Measurements from ENCODE around the gene CLMP. TPM values are rescaled to one million over a fixed set of nuclear protein-coding genes. Genes with fewer than 3 reads are reported as not detected.
A peak's percentile ranks its signal among the peaks of the same experiment; 100 is the strongest.

Gene CLMP
- total RNA-seq, 3 donors from 2014 or later = 4.7 to 84.9 (median 11.0) TPM

- ATAC-seq (no peak), DNase-seq (no peak)
- H3K9me3 ChIP-seq = no peaks in the 10 kb centered on the region
- TF ChIP-seq, protein P1, sequence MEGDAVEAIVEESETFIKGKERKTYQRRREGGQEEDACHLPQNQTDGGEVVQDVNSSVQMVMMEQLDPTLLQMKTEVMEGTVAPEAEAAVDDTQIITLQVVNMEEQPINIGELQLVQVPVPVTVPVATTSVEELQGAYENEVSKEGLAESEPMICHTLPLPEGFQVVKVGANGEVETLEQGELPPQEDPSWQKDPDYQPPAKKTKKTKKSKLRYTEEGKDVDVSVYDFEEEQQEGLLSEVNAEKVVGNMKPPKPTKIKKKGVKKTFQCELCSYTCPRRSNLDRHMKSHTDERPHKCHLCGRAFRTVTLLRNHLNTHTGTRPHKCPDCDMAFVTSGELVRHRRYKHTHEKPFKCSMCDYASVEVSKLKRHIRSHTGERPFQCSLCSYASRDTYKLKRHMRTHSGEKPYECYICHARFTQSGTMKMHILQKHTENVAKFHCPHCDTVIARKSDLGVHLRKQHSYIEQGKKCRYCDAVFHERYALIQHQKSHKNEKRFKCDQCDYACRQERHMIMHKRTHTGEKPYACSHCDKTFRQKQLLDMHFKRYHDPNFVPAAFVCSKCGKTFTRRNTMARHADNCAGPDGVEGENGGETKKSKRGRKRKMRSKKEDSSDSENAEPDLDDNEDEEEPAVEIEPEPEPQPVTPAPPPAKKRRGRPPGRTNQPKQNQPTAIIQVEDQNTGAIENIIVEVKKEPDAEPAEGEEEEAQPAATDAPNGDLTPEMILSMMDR (IDR thresholded peaks at IDR 0.05) = no peak
- H3K4me3 ChIP-seq = no peak overlapping the region
- H3K4me1 ChIP-seq (ENCODE audit: low read depth) = peaks cover 4% of the 10 kb centered on the region
- intact Hi-C loops (cut with DNase I, micrococcal nuclease) = no loop called here
- H3K36me3 ChIP-seq (ENCODE audit: low read depth) = no peaks in the 10 kb centered on the region
These were observed 87.0 kb downstream of the CLMP start for GRCh38 chr11:123107945-123108495.

- no peaks in the 10 kb centered on the region for H3K4me1 ChIP-seq (ENCODE audit: low read depth)
- no peak for ATAC-seq
- intact Hi-C loops (cut with DNase I, micrococcal nuclease) = no loop called here
These were observed 90.4 kb downstream of the CLMP start for GRCh38 chr11:123104697-123105096.

DNA sequence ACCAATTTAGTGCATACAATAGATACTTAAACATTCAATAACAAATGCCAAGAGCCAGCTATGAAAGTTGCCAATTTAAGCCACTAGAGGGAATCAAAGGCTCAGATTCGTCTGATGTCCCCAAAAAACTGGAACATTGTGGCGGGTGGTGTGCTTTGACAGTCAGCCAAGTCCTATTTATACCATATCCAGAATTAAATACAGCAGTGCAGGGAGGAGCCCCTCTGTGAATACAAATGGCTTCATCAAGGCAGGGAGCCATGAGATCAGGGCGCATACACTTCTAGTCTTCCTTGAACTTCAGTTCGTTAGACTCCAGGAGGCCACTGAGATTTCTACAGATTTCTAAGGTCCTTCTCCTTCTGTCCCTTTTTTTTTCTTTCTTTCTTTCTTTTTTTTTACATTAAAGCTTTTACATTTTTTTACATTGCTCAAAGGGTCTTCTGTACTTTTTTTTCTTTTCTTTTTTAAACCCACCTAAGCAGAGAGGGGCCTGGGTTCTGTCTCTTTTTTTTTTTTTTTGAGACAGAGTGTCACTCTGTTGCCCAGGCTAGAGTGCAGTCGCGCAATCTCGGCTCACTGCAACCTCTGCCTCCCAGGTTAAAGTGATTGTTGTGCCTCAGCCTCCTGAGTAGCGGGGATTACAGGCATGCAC lies 91.6 kb downstream of the CLMP start:
- Histone ChIP-seq H3K4me3 (no peak overlapping the region), H3K4me1 (ENCODE audit: low read depth) (no peaks in the 10 kb centered on the region), H3K36me3 (ENCODE audit: low read depth) (no peaks in the 10 kb centered on the region), H3K9me3 (no peaks in the 10 kb centered on the region)
- TF ChIP-seq, protein P1 (IDR thresholded peaks at IDR 0.05) = no peak
- ATAC-seq (peak; percentile 54), DNase-seq (peak in 1 of 3 donors; percentile 54)
- intact Hi-C loops (cut with DNase I, micrococcal nuclease) = no loop called here

More at GRCh38 chr11:123104697-123105096, 90.4 kb downstream of the CLMP start:
- Histone ChIP-seq H3K36me3 (ENCODE audit: low read depth) (no peaks in the 10 kb centered on the region), H3K9me3 (no peaks in the 10 kb centered on the region), H3K4me3 (no peak overlapping the region)
- TF ChIP-seq, protein P1 (IDR thresholded peaks at IDR 0.05) = no peak
- no peak for DNase-seq

DNA sequence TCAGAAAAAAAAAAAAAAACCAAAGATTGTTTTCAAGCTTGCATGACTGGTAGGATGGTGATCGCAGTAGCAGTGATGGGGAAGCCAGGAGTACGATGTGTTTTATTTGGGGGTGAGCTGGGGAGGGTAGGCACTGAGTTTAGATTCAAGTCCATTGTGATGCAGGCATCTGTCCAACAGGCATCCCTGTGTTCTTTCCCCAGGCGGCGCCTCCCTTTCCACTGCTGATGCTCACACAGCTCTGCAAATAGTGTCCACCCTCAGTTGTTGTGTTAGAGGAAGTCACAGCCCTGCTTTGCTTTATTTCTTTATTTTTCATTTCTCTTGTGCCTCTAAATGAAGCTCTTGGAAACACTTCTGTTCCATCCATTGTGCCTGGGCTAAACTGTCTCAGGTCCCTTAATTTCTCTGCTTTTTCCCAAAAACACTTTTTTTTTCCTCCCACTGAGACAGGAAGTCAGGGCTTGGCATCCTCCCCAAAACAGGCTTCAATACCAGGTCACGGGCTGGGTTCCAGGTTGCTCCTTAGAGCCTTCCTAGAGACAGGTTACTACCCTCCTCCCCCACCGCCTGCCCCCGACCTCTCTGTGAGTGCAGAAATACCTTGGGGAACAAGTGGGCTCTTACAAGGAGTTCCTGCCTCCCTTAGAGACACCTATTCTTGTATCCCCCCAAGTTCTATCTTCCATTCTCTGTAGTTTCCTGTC lies 94.5 kb downstream of the CLMP start:
- no peak overlapping the region for H3K4me3 ChIP-seq
- DNase-seq (no peak), ATAC-seq (no peak)
- intact Hi-C loops (cut with DNase I, micrococcal nuclease) = no loop called here
- H3K9me3 ChIP-seq = no peaks in the 10 kb centered on the region
- no peaks in the 10 kb centered on the region for H3K4me1 ChIP-seq (ENCODE audit: low read depth)
- TF ChIP-seq, protein P1 (IDR thresholded peaks at IDR 0.05) = no peak
- H3K36me3 ChIP-seq (ENCODE audit: low read depth) = no peaks in the 10 kb centered on the region

- TF ChIP-seq, protein P1 (IDR thresholded peaks at IDR 0.05) = no peak
- DNase-seq (no peak), ATAC-seq (no peak)
- no peak overlapping the region for H3K4me3 ChIP-seq
- H3K36me3 ChIP-seq (ENCODE audit: low read depth) = no peaks in the 10 kb centered on the region
- intact Hi-C loops (cut with DNase I, micrococcal nuclease) = no loop called here
- H3K9me3 ChIP-seq = no peaks in the 10 kb centered on the region
- no peaks in the 10 kb centered on the region for H3K4me1 ChIP-seq (ENCODE audit: low read depth)
These were observed 96.1 kb downstream of the CLMP start for GRCh38 chr11:123098990-123099389.

All from mucosa of descending colon (tissue), 3 donors.